GM12891 (cell line): ENCODE data around the gene AOC2.

Experiments used
- POLR2A ChIP-seq: IDR thresholded peaks from 2 replicates; pipeline ENCODE4 v1.6.1; 2011; ENCODE audit warnings: low read depth, low read length, control low read depth
- POLR2AphosphoS5 ChIP-seq: IDR thresholded peaks from 2 replicates; pipeline ENCODE4 v1.6.1; 2011; ENCODE audit warnings: low read depth, low read length, control low read depth
- TAF1 ChIP-seq: IDR thresholded peaks from 2 replicates; pipeline ENCODE4 v1.6.1; 2011; ENCODE audit warnings: low read depth, low read length, control low read depth

GRCh38 chr17:42866631-42867575, 22.5 kb downstream of the AOC2 start:
- TF ChIP-seq TAF1 (no peak), POLR2A (no peak), POLR2AphosphoS5 (no peak)
